ENCODE measurements around the gene CLEC3A. TPM values are rescaled to one million over a fixed set of nuclear protein-coding genes. Genes with fewer than 3 reads are reported as not detected.
"Not testable (repeated sequence)": the region's sequence is repeated elsewhere in the genome, so short reads cannot be mapped to it uniquely, and the experiment has no call there.

CLEC3A gene
- polyA plus RNA-seq, 3 donors, result 0.13 to 0.56 TPM; not detected in 1

DNA sequence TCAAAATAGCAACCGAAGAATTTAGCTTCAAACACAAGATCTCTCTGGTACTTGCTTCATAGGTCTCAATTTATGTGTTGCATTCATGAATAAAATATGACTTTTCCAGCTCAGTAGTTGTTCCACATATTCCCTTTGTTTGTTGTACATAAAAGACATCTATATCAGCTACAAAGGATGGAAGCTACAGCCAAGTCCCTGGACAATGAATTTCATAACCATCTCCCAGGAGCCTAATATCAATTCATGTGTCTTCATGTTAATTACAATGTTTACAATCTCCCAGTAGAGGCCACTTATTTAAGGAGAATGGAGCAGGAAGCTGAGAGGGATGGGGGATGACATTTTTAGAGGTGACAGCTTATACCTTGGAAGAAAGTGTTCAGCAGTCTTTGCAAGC is 3.3 kb downstream of the CLEC3A start:
- DNase-seq, result no peak

- DNase-seq, result no peak
Observed at GRCh38 chr16:78028018-78028417, 5.7 kb downstream of the CLEC3A start.

- DNase-seq, result no peak
Observed at GRCh38 chr16:78034530-78034929, 12.2 kb downstream of the CLEC3A start.

DNA sequence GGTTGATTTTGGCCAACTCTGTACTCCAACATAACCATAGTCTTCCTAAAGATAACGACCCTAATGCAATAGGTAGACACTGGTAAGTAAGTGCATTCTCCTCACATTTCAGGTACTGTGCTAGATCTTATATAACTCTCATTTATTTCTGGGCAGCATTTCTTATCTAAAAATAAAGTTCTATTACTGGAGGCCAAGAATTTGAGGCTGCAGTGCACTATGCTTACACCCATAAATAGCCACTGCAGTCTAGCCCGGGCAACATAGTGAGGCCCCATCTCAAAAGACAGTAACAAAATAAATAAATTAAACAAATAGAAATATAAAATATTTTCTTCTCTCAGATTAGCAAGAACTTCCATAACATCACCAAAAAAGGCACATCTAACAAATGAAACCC is 12.7 kb downstream of the CLEC3A start:
- no peak for DNase-seq

DNA sequence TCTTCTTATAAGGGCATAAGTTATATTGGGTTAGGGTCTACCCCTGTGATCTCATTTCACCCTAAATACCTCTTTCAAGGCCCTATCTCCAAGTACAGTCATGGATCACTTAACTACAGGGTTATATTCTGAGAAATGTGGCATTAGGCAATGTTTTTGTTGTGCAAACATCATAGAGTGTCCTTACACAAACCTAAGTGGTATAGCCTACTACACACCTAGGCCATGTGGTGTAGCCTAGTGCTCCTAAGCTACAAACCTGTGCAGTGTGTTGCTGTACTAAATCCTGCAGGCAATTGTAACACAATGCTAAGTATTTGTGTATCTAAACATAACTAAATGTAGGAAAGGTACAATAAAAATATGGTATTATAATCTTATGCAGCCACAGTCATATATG is 18.0 kb downstream of the CLEC3A start:
- DNase-seq, result no peak

- peak; percentile 89 for DNase-seq
Observed at GRCh38 chr16:78045865-78046581, 23.7 kb downstream of the CLEC3A start.

DNA sequence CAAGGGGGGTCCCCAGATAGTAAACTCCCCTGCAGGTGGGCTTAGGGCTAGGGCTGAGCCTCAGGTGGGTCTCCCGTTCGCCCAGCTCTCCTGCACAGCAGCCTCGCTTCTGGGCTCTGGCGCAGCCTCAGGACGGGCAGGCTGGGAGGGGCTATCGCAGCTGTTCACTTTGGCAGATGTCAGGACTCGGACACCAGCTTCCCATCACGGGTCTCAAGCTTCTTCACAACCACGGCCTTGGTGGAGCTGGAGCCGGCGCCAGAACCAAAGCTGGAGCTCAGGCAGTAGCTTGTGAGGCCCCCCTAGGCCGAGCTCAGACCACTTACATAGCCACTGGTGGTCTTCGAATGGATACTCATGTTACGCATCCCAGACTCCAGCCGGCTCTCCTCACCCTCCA is 26.0 kb downstream of the CLEC3A start:
- DNase-seq, result no peak

DNA sequence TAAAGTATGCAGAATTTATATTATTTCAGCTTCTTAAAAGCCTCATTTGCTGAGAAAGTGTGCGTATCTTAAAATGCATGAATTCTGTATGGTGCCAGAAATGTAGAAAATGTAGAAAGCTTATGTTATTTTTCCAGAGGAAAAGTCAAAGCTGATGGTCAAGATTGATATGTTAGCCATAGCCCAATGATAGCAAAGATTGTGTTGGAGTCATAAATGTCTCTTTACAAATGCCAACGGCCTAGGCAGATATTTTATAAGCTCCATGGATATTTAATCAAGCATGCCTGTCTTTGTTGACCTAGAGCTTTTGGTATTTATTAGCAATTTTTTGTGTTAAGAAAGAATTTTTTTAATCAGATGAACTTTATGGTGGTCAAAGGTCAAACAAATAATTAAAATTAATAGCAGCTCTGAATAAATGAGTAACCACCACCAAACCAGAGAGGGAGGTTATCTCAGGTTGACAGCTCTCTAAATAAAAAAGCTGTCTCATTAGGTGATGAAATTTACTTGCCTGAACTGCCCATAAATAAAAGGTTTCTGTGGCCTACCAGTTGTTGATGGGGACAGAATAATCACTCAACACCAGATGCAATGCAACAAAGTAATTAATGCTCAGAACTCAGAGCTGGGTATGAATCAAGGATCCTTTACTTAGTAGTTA is 28.5 kb downstream of the CLEC3A start:
- no peak for DNase-seq

DNA sequence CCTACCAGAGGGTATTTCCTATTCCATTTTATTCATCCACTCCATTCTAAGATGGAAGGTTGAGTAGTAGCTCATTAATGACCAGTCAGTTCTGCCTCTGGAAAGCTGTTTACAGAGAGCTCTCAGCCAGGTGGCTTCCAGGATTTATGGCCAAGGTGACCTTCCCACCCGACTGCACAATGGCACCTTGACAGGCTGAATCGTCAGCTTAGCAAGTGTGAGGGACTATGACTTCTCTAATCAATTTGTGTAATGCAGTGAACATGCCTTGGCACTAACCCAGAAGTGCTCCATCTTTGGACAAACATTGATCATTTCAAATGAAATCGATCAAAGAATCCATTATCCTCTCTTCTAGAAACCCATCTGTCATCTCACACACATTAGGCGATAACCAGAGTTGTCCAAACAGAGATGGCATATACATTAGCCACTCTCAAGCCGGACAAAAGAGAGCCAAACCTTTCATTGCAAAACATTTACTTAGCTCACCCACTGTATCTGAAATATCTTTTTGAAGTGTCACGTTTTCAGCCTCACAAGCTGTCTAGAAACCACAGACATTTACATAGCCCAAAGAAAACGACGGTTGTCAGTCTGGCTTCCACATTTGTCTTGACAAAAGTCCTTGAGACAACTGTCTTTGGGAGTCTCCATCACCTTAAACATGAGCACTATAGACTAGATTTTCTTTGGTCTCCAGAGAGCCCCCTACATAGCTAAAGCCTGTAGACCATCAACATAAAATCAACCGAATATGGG is 35.6 kb downstream of the CLEC3A start:
- DNase-seq, result no peak

DNA sequence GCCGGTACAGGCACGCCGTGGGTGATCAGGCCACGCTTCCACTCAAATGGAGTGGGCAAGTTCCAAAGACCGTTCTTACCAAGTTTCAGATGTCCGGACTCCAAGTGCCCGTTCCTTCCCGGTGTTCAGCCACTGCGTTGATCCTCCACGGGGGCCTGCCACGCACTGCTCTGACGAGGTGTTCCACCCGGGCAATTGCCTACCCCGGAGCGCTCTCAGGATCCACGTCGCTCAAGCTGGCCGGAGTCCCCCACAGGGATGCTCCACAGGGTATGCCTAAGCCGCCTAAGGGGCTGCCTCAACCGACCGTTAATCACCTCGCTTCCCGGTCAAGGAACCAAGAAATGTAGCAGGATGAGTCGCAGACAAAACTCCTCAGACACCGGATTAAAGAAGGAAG is 37.5 kb downstream of the CLEC3A start:
- not testable (repeated sequence) for DNase-seq

DNA sequence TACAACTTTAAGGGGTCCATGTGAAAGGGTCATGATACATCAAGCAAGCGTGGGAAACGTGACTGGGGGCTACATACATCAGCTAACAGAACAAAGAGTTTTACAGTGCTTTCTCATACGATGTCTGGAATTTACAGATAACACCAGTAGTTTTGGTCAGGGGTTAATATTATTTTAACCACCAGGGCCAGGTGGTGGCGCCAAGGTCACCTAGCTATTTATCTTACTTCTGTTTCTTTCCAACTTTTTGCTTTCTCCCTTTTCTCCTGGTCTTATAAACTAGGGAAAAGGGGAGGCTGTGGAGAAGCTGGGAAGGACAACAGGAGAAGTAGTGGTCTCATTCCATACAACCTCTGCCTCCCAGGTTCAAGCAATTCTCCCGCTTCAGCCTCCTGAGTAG is 37.9 kb downstream of the CLEC3A start:
- DNase-seq, result no peak

- no peak for DNase-seq
Observed at GRCh38 chr16:78060809-78061208, 38.5 kb downstream of the CLEC3A start.

- DNase-seq, result peak; percentile 57
Observed at GRCh38 chr16:78065319-78065718, 43.0 kb downstream of the CLEC3A start.

DNA sequence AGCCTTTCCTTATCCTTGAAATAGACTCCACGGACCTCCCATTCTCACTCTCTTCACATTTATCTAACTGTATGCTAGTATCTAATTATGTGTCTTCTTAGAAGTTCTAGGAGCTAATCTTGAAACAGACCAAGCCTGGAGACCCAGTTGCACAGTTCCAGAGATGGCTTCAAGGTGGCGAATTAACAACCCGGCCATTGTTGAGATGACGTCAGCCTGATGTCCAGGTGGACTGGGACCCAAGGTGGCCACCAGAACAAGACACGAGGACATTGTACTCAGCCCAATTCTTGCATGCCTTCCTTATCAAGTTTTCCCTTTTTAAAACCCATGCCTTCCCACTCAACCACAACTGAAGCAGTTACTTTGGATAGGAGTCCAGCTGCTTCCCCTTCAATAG is 47.6 kb downstream of the CLEC3A start:
- DNase-seq, result no peak

GRCh38 chr16:78072275-78072674 is 49.9 kb downstream of the CLEC3A start:
- no peak for DNase-seq

- no peak for DNase-seq
Observed at GRCh38 chr16:78075800-78076199, 53.5 kb downstream of the CLEC3A start.

DNA sequence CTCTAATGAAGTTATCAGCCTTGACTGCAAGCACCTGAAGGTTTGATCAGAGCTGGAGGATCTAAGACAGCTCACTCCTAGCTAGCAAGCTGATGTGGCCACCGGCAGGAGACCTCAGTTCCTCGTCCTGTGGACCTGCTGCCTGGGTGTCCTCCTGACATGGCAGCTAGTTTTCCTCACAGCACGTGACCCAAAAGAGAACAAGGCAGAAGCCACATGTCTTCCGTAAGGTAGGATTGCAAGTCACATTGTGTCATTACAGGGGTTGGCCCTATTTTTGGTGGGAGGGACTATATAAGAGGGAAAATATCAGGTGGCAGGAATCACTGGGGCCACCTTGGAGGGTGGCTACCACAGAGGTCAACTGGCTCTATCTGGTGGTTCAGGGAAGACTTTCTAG is 59.0 kb downstream of the CLEC3A start:
- no peak for DNase-seq

Other genes with a start within 250 kb of the CLEC3A start
- gene VAT1L, start 234.0 kb upstream of the CLEC3A start, polyA plus RNA-seq (ENCODE audit: insufficient read length in 3 of 3), result 1 to 10 TPM; 3.4 to 6.4 (median 3.7) TPM
- gene WWOX, start 77.1 kb downstream of the CLEC3A start, polyA plus RNA-seq (ENCODE audit: insufficient read length in 3 of 3), result 10 to 100 TPM; 36.4 to 36.6 (median 36.5) TPM